DMS53 treated with DMSO at 0.1 percent for 48 hours (cell line): Measurements from ENCODE around the gene APBA1.
"Not testable (repeated sequence)": the region's sequence is repeated elsewhere in the genome, so short reads cannot be mapped to it uniquely, and the experiment has no call there.

Experiments used
- DNase-seq: peaks from one replicate; lab custom pipeline; 2025; ENCODE audit not compliant: unreplicated experiment; lab: John Stamatoyannopoulos, UW

APBA1 gene

GRCh38 chr9:69420611-69421270 lies 251.4 kb downstream of the APBA1 start:
- DNase-seq = no peak

GRCh38 chr9:69412741-69413150 lies 259.4 kb downstream of the APBA1 start:
- DNase-seq = peak; percentile 52

DNA sequence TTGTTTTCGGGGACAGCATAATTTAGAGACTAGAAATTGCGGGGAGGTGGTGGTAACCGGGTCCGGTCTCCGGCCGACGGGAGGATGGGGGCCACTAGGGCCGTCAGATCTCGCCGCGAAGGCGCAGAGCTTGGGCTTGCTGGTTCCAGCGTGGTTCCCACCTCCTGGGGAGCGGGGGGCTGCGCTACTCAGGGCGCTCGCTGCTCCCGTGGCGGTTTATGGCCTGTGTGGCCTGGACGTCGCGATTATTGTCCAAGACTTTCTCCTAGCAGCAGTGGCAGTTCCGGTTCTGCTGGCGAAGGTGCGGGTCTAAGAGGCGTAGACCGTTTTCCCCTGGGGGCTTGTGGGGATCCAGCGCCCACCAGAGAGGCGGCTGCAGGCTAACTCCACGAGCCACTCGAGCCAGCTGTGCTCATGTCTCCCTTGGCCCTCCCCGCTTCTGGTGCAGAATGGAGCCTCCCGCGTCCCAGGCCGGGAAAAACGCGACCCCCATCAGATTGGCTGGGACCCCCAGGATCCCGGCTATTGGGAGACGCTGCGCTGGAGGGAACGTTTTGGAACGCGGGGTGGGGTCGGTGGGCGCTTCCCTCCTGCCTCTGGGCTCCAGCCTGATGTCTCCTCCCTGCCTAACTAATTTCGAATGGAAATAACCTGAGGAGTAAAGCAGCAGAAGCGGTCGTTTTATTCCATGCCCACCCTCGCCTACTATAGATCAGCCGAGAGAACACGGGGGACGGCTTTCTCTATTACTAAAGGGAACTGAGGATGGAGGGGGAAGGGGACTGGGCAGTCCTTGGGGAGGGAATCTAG lies 260.0 kb downstream of the APBA1 start:
- DNase-seq = no peak

DNA sequence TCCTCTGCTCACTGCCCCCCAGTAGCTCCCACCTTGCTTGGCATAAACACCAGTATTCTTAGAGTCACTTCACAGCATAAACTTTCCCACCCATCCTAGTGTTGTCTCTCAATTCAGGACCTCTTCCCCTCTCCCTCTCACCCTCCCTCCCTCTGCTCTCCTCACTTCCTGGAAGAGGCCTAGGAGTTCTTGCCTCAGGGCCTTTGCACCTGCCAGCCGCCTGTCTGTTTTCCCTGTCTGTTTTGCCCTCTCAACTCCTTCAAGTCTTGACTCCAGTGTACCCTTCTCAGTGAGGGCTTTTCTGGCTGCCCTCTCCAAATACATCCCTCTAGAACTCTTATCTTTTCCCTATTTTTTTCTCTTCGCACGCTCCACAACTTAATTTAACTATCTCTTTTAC lies 260.9 kb downstream of the APBA1 start:
- DNase-seq = no peak

DNA sequence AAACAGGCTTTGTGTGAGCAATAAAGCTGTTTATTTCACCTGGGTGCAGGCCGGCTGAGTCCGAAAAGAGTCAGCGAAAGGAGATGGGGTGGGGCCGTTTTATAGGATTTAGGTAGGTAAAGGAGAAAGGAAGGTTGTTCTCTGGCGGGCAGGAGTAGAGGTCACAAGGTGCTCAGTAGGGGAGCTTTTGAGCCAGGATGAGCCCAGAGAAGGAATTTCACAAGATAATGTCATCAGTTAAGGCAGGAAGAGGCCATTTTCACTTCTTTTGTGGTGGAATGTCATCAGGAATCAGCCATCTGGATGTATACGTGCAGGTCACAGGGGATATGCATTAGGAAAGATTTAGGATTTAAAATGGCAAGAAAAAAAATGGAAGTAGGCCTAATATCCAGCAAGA lies 262.2 kb downstream of the APBA1 start:
- not testable (repeated sequence) for DNase-seq

- no peak for DNase-seq
Observed at GRCh38 chr9:69400470-69400869, 271.7 kb downstream of the APBA1 start.

- no peak for DNase-seq
Observed at GRCh38 chr9:69397384-69398214, 274.6 kb downstream of the APBA1 start.

DNA sequence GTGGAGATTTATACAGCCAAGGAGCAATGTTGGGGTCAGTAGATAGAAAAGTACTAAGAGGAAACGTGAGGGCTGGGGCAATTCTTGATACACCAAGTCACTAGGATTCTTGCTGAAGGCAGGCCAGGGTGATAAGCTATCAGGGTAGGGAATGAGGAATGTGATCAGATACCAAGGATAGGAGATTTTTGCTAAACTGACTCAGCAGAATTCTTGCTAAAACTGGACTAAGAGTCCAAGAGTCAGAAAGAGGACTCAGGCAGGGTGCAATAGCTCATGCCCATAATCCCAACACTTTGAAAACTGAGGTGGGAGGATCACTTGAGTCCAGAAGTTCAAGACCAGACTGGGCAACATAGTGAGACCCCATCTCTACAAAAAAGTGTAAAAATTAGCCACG lies 275.4 kb downstream of the APBA1 start:
- no peak for DNase-seq

DNA sequence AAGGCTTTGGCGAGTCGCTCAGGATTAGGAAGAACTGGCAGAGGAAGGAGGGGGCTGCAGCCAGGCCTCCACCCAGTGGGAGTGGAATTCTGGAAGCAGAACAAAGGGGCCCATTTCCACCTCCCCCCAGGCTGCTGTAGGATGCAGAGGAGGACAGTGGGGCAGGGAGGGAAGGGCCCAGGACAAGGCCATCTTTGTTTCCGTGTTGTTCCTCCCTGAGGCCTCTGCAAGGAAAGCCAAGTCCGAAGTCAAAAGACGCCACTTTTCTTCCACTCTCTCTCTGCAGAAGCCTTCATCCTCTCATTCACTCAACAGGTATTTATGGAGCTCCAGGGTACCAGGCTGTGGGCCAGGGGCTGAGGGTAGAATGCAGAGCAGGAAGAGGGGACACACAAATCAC lies 276.5 kb downstream of the APBA1 start:
- no peak for DNase-seq

- no peak for DNase-seq
Observed at GRCh38 chr9:69393425-69393824, 278.7 kb downstream of the APBA1 start.

DNA sequence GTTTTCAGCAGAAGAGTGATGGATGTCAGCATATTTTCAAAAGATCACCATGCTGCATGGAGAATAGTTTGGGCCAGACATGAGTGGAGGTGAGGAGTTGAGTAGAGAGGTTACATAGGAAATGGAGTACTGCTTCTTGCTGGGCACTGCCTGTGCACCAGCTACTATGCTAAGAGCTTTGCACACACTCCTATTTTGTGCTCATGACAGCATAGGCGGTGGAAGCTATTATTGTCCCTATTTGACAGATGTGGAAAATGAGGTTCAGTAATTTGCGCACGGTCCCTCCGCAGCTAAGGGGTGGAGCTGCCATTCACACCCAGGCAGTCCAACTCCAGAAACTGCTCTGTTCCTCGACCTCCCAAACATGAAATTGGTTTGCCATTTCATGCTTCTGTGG lies 279.3 kb downstream of the APBA1 start:
- no peak for DNase-seq

DNA sequence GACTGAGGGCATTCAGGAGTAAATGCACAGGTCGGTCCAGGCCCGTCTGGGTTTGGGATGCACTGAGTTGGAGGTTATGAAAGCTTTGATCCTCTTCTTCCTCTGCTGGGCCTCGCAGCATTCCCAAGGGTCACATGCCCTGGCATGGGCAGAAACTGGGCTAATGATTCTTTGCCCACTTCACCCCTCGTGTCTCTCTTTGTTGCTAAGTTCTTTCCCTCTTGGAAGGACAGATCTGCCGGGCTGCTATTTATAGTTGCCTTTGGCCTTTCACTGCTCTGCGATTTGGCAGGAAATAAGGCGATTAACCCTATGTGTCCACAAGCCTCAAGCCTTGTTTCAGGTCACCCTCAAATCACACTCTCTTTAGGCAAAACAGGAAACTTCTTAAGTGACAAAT lies 280.2 kb downstream of the APBA1 start:
- DNase-seq = no peak

DNA sequence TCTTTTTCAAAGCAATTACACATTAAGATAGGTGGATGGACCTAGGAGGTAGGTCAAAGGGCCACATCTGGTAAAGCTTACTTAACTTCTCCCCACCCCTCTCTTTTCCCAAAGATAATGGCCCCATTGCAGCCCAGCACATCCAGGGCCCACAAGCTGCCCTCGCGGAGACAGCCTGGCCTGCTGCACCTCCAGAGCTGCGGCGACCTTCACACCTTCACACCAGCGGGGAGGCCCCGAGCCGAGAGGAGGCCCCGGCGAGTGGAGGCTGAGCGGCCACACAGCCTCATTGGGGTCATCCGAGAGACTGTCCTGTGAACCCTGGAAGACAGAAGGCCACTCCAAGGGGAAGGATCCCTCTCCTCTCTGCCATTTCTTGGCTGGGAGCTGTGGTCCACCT lies 280.7 kb downstream of the APBA1 start:
- no peak for DNase-seq

DNA sequence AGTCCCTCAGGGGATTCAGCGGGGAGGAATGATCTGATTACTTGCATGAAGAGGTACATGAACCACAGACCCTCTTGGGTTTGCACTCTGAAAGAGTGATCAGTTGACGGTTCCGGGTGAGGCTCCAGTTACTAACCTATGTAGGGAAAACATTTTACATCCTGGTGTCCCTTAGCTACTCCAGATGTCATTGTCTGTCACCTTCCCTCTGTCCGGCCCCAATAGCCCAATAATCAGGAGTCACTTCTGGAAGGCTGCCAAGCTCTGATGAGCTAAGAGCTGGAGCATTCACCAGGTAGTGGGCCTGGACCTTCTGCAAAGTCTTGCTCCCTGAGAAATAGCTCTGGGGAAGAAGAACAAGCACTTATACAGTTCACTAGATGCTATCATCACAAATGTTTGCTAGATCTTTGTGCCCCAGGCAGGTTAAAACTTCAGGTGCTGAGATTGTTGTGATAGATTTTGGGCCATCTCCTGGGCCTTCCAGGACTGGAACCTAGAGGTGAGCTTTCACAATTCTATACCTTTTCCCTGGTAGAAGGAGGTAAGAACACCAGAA lies 282.7 kb downstream of the APBA1 start:
- DNase-seq = peak; percentile 3

DNA sequence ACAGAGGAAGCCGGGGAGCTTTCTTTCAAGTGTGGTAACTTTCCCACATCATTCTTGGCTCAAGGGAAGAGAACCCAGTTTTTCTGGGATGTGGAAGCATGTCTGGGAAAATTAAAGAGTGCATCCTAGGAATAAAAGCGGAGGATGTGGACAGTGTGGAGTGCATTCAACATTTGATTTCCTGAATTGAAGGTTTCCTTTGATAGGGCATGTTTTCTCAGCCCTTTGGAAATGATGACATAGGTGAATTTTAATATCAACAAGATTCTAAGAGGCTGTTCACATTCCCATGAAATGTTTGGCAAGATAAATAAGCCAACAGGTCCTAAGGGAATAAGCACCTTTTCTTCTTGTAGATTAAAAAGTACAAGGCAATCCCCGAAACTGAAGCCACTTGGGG lies 283.6 kb downstream of the APBA1 start:
- no peak for DNase-seq

- no peak for DNase-seq
Observed at GRCh38 chr9:69386651-69387050, 285.5 kb downstream of the APBA1 start.

DNA sequence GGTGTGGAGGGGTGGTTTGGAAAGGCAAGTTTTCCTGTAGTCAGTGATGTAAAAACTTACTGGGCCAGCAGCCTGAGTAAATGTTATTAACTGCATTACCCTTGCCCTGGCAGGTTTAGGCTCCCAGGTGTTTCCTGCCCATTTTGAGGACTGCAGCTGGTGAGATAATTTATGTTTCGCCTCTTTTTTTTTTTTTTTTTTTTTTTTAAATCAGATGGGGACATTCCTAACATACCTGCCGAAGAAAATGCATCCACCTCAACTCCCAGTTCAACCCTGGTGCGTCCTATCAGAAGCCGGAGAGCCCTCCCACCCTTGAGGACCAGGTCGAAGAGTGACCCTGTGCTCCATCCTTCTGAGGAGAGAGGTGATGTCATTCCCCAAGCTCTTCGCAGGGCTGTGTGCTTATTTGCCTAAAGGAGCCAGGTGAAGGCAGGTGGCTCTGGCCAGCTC lies 286.6 kb downstream of the APBA1 start:
- DNase-seq = no peak

DNA sequence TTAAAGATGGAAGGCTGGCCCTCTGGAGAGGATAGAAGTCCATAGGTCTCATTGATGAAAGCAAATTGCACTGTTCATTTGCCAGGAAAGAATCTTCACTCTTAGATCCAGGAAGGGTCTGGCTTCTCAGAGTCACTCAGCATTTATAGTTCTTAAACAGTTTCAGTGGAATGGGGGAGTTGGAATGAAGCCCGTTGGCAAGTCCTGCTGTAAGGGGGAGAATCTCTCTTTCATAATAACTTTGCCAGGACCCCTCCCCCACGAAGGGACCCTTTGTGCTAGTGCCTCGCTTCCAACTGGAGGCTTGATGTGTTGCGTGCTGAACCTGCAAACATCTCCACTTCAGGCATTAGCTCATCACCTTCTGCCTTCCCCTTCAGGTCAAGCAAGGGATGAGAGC lies 290.0 kb downstream of the APBA1 start:
- no peak for DNase-seq

- no peak for DNase-seq
Observed at GRCh38 chr9:69380811-69381210, 291.4 kb downstream of the APBA1 start.

GRCh38 chr9:69380301-69380700 lies 291.9 kb downstream of the APBA1 start:
- no peak for DNase-seq

DNA sequence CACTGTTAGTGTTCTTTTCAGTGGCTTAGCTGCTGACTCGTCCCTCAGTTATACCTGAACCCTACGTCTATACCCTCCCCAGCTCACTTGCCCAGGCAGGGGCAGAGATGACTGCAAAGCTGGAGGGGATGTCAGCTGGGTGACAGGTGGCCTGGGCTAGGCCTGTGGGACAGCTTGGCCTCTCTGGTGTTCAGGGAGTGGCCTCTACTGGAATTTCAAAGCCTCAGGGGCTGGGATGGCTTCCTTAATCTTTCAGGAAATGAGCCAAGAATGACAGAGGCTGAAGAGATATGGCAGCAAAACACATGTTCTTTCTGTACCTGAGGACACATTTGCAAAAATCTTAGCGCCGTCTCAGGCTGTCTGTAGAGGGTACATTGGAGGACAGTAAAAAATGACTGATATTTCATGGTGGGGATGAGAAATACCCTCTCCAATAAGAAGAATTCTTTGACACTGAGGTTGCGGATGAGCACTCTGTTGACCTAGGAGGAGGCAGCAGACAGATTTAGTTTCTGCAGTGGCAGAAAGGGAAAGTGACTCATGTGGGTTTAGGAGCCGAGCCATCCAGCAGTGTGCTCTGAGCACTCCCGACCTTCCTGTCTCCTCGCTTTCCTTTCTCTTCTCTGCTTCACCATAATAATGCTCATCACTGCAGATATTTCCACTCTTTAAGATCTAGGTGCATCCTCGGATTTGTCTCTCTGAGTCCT lies 292.7 kb downstream of the APBA1 start:
- no peak for DNase-seq
